Measurements from ENCODE around the gene PRPF6. TPM values are rescaled to one million over a fixed set of nuclear protein-coding genes. Genes with fewer than 3 reads are reported as not detected.

PRPF6 gene
- total and polyA plus RNA-seq, 2 donors (not counting 1 experiment from before 2014, with no cell fraction given): 31.7 to 82.9 TPM

- no peak overlapping the region for H2AFZ ChIP-seq (ENCODE audit: insufficient read depth, low read depth, low read length, poor library complexity, severe bottlenecking)
- peaks cover 3 to 73% of the 10 kb centered on the region in 2 experiments for H3K36me3 ChIP-seq (replicated peaks in 1 of 2; ENCODE audit: control extremely low read depth in 1 of 2, control insufficient read depth in 1 of 2, extremely low read depth in 1 of 2, insufficient read depth in 2 of 2, low read length in 1 of 2)
- WGBS (ENCODE audit: insufficient coverage): 99% methylated on average over 10 of the region's 10 CpGs
- H3K4me3 Mint-ChIP-seq: no peak overlapping the region
- no peak overlapping the region for H3K27ac ChIP-seq (ENCODE audit: low read length in 2 of 2)
- peaks cover 6% of the 10 kb centered on the region for H3K4me1 Mint-ChIP-seq
- no peak for TF ChIP-seq CTCF (IDR thresholded peaks at IDR 0.05)
- TF ChIP-seq EZH2 (IDR thresholded peaks at IDR 0.05; ENCODE audit: borderline replicate concordance, insufficient read depth, low read depth, low read length, poor library complexity, severe bottlenecking): no peak
- H3K9ac ChIP-seq (ENCODE audit: low read length): no peak overlapping the region
- peaks cover 73% of the 10 kb centered on the region for H4K20me1 ChIP-seq (ENCODE audit: control insufficient read depth, insufficient read depth, low read length, poor library complexity, severe bottlenecking)
- no peak overlapping the region for H3K27ac Mint-ChIP-seq
- H3K4me2 ChIP-seq (replicated peaks; ENCODE audit: low read depth, low read length, poor library complexity, severe bottlenecking): no peak overlapping the region
- peaks cover 0 to 12% (median 0%) of the 10 kb centered on the region in 3 donors for H3K9me3 ChIP-seq (ENCODE audit: control extremely low read depth in 1 of 3, control insufficient read depth in 2 of 3, insufficient read depth in 1 of 3, low read length in 2 of 3)
- no peak for ATAC-seq (ENCODE audit: low read depth)
- POLR2A ChIA-PET: no interaction called here
- DNase-seq: no peak
- no peaks in the 10 kb centered on the region for H3K9me3 Mint-ChIP-seq (ENCODE audit: insufficient read depth)
- no peak overlapping the region for H3K4me3 ChIP-seq (ENCODE audit: control extremely low read depth in 1 of 5, extremely low read depth in 1 of 5, insufficient read depth in 1 of 5, low read depth in 2 of 5, low read length in 4 of 5)
- no peaks in the 10 kb centered on the region for H3K27me3 Mint-ChIP-seq
- peaks cover 0 to 6% of the 10 kb centered on the region in 2 donors for H3K4me1 ChIP-seq (ENCODE audit: control insufficient read depth in 2 of 2, insufficient read depth in 2 of 2, low read length in 2 of 2)
- CTCF ChIA-PET: no interaction called here
- H3K27me3 ChIP-seq (replicated peaks in 1 of 4; ENCODE audit: control extremely low read depth in 1 of 4, control insufficient read depth in 3 of 4, insufficient read depth in 4 of 4, low read length in 3 of 4): no peaks in the 10 kb centered on the region
- peaks cover 59% of the 10 kb centered on the region for H3K79me2 ChIP-seq (ENCODE audit: control insufficient read depth, insufficient read depth, low read length)
- intact Hi-C loops (cut with micrococcal nuclease): no loop called here
Observed at GRCh38 chr20:64006490-64006889, 25.6 kb downstream of the PRPF6 start.

GRCh38 chr20:64006902-64007301 lies 26.0 kb downstream of the PRPF6 start:
- Mint-ChIP-seq H3K9me3 (ENCODE audit: insufficient read depth) (no peaks in the 10 kb centered on the region), H3K27ac (no peak overlapping the region), H3K27me3 (no peaks in the 10 kb centered on the region), H3K4me1 (peaks cover 4% of the 10 kb centered on the region), H3K4me3 (no peak overlapping the region)
- CTCF ChIA-PET: no interaction called here
- H3K36me3 ChIP-seq (replicated peaks in 1 of 2; ENCODE audit: control extremely low read depth in 1 of 2, control insufficient read depth in 1 of 2, extremely low read depth in 1 of 2, insufficient read depth in 2 of 2, low read length in 1 of 2): peaks cover 3 to 71% of the 10 kb centered on the region in 2 experiments
- no peak for DNase-seq
- H3K27ac ChIP-seq (ENCODE audit: low read length in 2 of 2): no peak overlapping the region
- no peak overlapping the region for H2AFZ ChIP-seq (ENCODE audit: insufficient read depth, low read depth, low read length, poor library complexity, severe bottlenecking)
- peaks cover 0 to 13% (median 0%) of the 10 kb centered on the region in 3 donors for H3K9me3 ChIP-seq (ENCODE audit: control extremely low read depth in 1 of 3, control insufficient read depth in 2 of 3, insufficient read depth in 1 of 3, low read length in 2 of 3)
- H3K9ac ChIP-seq (ENCODE audit: low read length): no peak overlapping the region
- no peak overlapping the region for H3K4me3 ChIP-seq (ENCODE audit: control extremely low read depth in 1 of 5, extremely low read depth in 1 of 5, insufficient read depth in 1 of 5, low read depth in 2 of 5, low read length in 4 of 5)
- H3K4me2 ChIP-seq (replicated peaks; ENCODE audit: low read depth, low read length, poor library complexity, severe bottlenecking): no peak overlapping the region
- peaks cover 0 to 6% of the 10 kb centered on the region in 2 donors for H3K4me1 ChIP-seq (ENCODE audit: control insufficient read depth in 2 of 2, insufficient read depth in 2 of 2, low read length in 2 of 2)
- no peak for ATAC-seq (ENCODE audit: low read depth)
- no peak for TF ChIP-seq CTCF (IDR thresholded peaks at IDR 0.05)
- TF ChIP-seq EZH2 (IDR thresholded peaks at IDR 0.05; ENCODE audit: borderline replicate concordance, insufficient read depth, low read depth, low read length, poor library complexity, severe bottlenecking): no peak
- intact Hi-C loops (cut with micrococcal nuclease): no loop called here
- WGBS (ENCODE audit: insufficient coverage): 62% methylated on average over 3 of the region's 3 CpGs
- H3K27me3 ChIP-seq (replicated peaks in 1 of 4; ENCODE audit: control extremely low read depth in 1 of 4, control insufficient read depth in 3 of 4, insufficient read depth in 4 of 4, low read length in 3 of 4): no peaks in the 10 kb centered on the region
- peaks cover 55% of the 10 kb centered on the region for H3K79me2 ChIP-seq (ENCODE audit: control insufficient read depth, insufficient read depth, low read length)
- POLR2A ChIA-PET: no interaction called here
- peaks cover 73% of the 10 kb centered on the region for H4K20me1 ChIP-seq (ENCODE audit: control insufficient read depth, insufficient read depth, low read length, poor library complexity, severe bottlenecking)
